NOMO-1 (cell line): Measurements from ENCODE around the gene BRSK2.
"Not testable (repeated sequence)": the region's sequence is repeated elsewhere in the genome, so short reads cannot be mapped to it uniquely, and the experiment has no call there.

Experiments used
- DNase-seq, 2 experiments: peaks; one replicate each; lab custom pipeline; 2025; ENCODE audit not compliant: unreplicated experiment in 2 of 2; lab: John Stamatoyannopoulos, UW

BRSK2 gene

GRCh38 chr11:1353383-1354124, 36.2 kb upstream of the BRSK2 start:
- DNase-seq: no peak

GRCh38 chr11:1354125-1354938, 35.4 kb upstream of the BRSK2 start:
- no peak for DNase-seq

- DNase-seq: no peak
Measured at GRCh38 chr11:1356007-1356435, 33.7 kb upstream of the BRSK2 start.

GRCh38 chr11:1356478-1356960, 33.2 kb upstream of the BRSK2 start:
- no peak for DNase-seq

- no peak for DNase-seq
Measured at GRCh38 chr11:1358286-1358685, 31.4 kb upstream of the BRSK2 start.

GRCh38 chr11:1358931-1359330, 30.8 kb upstream of the BRSK2 start:
- not testable (repeated sequence) for DNase-seq

GRCh38 chr11:1359556-1359955, 30.2 kb upstream of the BRSK2 start:
- no peak for DNase-seq

- DNase-seq: no peak
Measured at GRCh38 chr11:1360181-1360834, 29.4 kb upstream of the BRSK2 start.

GRCh38 chr11:1360835-1361357, 28.8 kb upstream of the BRSK2 start:
- no peak for DNase-seq

GRCh38 chr11:1361882-1362281, 27.9 kb upstream of the BRSK2 start:
- no peak for DNase-seq

GRCh38 chr11:1367721-1368120, 22.0 kb upstream of the BRSK2 start:
- no peak for DNase-seq

GRCh38 chr11:1368216-1368615, 21.5 kb upstream of the BRSK2 start:
- no peak for DNase-seq

- no peak for DNase-seq
Measured at GRCh38 chr11:1368966-1369365, 20.8 kb upstream of the BRSK2 start.

- no peak for DNase-seq
Measured at GRCh38 chr11:1369371-1370005, 20.2 kb upstream of the BRSK2 start.

- DNase-seq: no peak
Measured at GRCh38 chr11:1370186-1371025, 19.3 kb upstream of the BRSK2 start.

GRCh38 chr11:1371026-1371325, 18.8 kb upstream of the BRSK2 start:
- DNase-seq: no peak

GRCh38 chr11:1371377-1371776, 18.4 kb upstream of the BRSK2 start:
- DNase-seq: no peak

GRCh38 chr11:1371836-1372465, 17.8 kb upstream of the BRSK2 start:
- no peak for DNase-seq

- DNase-seq: no peak
Measured at GRCh38 chr11:1372660-1373059, 17.1 kb upstream of the BRSK2 start.
